ENCODE measurements around the gene DAPK3.
"Not testable (repeated sequence)": the region's sequence is repeated elsewhere in the genome, so short reads cannot be mapped to it uniquely, and the experiment has no call there.

The DAPK3 gene

DNA sequence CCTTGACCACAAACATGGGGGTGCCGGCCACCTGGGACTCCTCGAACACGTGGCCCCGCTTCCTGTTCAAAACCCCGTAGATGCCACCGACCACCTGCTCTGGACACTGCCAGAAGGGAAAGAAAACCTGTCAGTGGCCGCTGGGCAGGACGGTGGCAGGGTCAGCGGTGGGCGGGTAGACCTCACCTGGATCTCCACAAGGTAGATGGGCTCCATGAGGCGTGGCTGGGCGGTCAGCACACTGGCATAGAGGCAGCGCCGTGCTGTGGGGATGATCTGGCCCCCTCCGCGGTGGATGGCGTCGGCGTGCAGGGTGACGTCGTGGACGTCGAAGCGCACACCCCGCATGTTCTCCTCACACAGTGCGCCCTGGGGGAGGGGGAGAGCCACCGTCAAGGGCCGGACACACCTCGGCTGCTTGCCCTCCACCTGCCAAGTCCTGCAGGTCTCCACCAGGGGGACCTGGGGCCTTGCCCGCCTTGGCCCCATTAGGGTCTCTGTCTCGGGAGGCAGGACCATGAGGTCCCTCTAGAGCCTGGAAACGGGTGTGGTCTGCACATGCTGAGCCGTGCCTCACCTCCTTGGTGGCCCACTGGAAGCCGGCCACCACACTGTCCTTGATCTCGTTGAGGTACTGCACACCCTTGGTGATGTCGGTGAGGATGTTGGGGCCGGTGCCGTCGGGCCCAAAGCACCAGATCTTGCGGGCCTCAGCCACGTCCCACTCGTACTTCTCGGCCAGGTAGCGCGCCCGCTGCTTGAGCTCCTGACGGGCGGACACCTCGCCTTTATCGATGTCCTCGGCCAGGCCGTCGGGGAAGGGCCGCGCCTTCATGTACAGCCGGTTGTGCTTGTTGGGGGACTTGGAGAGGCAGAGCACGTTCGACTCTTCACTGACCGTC, 6.6 kb upstream of the DAPK3 start:
- no peak for DNase-seq

DNA sequence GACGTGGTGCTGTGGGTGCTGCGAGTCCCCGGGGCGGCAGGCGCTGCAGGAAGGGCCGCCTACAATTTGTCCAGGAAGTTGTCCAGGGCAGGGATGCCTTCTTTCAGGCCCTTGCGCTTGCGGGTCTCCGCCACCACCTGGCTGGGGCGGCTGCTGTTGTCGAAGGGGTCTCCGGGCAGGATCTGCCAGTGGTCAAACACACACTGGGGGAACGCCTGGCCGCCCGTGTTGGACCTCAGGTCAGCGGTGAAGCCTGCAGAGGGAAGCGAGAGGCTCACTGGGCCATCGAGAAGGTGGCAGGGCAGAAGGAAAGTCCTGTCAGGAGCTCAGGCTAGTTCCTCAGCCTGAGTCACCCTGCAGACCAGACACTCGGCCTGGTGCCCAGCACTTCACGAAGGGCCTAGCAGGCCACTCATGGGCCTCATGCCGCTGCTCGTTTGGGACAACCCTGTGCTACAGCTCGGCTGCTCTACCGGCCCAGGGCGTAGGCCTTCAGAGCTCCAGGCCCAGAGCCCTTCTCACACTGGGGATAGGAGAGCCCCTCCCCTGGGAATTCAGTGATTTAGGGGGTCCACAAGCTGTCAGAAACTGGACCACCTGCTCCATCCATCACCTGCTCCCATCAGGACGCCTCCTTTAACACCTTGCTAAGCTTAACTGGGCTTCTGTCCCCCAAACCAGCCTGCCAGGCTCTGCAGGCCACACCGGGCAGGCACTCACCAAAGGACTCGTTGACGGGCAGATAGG, 5.8 kb upstream of the DAPK3 start:
- DNase-seq, result no peak

- no peak for DNase-seq
Observed at GRCh38 chr19:3975637-3976087, 4.8 kb upstream of the DAPK3 start.

DNA sequence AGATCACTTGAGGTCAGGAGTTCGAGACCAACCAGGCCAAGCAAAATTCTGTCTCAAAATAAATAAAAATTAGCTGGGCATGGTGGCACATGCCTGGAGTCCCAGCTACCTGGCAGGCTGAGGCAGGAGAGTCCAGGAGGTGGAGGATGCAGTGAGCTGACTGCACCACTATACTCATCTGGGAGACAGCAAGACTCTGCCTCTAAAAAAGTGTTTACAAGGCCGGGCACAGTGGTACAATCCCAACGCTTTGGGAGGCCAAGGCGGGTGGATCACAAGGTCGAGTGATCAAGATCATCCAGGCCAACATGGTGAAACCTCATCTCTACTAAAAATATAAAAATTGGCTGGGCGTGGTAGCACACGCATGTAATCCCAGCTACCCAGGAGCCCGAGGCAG, 4.2 kb upstream of the DAPK3 start:
- DNase-seq, result no peak

GRCh38 chr19:3970313-3970807, 539 bp downstream of the DAPK3 start:
- DNase-seq, result no peak

- peak; percentile 52 for DNase-seq
Observed at GRCh38 chr19:3969435-3970312, 1.2 kb downstream of the DAPK3 start.

DNA sequence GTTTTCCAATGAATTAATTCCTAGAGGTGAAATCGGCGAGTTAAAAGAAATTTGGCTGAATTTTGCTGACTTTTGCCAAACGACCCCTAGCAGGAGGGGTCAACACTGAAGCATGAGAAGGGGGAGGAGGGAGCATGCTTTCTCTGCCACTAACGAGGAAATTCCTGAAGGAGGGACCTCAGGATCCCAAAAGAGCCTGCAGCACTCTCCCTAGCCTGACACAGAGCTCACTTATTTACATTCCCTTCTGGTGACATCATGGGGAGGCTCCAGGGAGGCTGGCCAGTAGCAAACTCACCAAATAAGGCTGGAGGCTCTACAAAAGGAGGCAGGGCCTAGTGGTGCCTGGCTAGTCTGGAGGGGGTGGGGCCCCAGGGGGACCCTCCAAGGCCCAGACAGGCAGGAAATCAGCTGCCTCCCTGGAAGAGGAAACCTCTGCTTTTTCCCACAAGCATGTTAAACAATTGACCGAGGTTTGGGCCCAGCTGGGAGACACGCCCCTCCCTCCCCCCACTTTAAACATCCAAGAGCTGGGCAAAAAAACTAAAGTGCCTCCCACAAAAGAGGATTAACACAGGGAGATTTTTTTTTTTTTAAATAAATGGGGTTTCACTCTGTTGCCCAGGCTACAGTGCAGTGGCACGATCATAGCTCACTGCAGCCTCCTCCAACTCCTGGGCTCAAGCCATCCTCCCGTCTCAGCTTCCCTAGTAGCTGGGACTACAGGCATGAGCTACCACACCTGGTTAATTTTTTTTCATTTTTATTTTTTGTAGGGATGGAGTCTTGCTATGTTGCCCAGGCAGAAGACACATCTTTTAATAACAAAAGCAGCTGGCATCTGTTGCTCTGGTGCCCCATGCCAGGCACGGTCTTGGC, 2.1 kb downstream of the DAPK3 start:
- DNase-seq, result peak; percentile 80

DNA sequence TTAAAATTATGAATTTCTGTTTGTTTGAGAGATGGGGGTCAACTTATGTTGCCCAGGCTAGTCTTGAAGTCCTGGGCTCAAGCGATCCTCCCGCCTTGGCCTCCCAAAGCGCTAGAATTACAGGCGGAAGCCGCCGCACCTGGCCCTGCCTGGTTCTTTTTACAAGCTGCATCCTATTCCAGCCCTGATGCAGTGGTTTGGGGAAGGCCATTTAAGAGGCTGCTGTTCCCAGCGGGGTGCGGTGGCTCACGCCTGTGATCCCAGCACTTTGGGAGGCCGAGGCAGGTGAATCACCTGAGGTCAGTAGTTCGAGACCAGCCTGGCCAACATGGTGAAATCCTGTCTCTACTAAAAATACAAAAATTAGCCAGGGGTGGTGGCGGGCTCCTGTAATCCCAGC, 2.9 kb downstream of the DAPK3 start:
- not testable (repeated sequence) for DNase-seq

- DNase-seq, result no peak
Observed at GRCh38 chr19:3966051-3967017, 4.6 kb downstream of the DAPK3 start.

- no peak for DNase-seq
Observed at GRCh38 chr19:3964256-3965194, 6.4 kb downstream of the DAPK3 start.

GRCh38 chr19:3963458-3964255, 7.2 kb downstream of the DAPK3 start:
- DNase-seq, result no peak

- DNase-seq, result no peak
Observed at GRCh38 chr19:3961007-3961406, 9.9 kb downstream of the DAPK3 start.

- no peak for DNase-seq
Observed at GRCh38 chr19:3959766-3960131, 11.2 kb downstream of the DAPK3 start.

GRCh38 chr19:3958836-3959765, 11.8 kb downstream of the DAPK3 start:
- DNase-seq, result no peak

DNA sequence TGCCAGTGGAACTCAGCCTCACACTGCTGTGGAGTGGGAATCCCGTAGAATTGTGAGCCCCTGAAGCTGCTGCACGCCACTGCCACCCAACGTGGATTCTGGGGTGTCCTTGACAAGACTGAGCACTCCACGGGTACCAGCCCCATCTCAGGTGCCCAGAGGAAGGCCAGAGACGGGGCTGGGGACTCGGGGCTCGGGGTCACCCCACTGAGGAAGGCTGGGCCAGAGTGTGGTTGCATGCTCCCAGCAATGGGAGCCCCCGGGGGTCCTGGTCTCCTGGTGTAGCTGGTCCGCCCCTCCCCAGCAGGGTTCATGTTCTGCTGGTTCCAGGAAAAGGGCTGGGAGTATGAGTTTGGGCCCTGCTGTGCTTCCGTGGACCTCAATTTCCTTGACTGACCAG, 15.2 kb downstream of the DAPK3 start:
- DNase-seq, result no peak

DNA sequence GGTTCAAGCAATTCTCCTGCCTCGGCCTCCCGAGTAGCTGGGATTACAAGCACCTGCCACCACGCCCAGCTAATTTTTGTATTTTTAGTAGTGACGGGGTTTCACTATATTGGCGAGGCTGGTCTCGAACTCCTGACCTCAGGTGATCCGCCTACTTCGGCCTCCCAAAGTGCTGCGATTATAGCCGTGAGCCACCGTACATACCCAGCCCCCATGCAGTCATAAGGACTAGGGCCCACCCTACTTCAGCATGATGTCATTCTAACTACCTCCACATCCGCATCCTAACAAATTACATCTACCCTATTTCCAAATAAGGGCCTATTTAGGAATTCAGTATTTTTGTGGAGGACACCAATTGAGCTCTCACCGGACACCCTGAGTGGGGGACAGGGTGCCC, 15.6 kb downstream of the DAPK3 start:
- not testable (repeated sequence) for DNase-seq

DNA sequence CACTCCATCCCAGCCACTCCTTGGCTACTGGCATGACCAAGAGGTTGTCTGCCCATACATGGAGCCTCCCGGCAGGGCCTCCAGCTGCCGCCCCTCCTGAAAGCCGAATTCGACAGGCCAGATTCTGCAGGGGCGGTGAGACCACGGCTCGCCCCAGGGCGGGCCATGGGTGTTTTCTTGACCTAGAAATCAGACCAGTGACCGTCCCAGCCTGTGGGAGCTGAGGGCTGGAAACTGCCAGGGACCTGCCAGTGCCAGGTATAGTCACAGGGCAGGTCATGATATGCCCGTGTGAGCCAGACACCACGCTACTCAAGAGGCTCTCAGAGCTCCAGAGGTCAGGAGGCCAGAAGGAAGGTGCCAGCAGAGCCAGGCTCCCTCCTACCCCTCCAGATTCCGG, 16.8 kb downstream of the DAPK3 start:
- no peak for DNase-seq
